Fibroblast of lung (primary cell): ENCODE measurements around the gene POTEB. TPM values are rescaled to one million over a fixed set of nuclear protein-coding genes. Genes with fewer than 3 reads are reported as not detected.
"Not testable (repeated sequence)": the region's sequence is repeated elsewhere in the genome, so short reads cannot be mapped to it uniquely, and the experiment has no call there.

ENCODE experiments used
- DNase-seq, 2 donors: peaks; one replicate each; pipeline versions ENCODE4 v3.0.0 to v3.0.0-alpha.2; 2010; ENCODE audit warnings: low read depth in 2 of 2
- H2AFZ ChIP-seq: 2 replicates; pipeline ENCODE4 v1.5.1; 2012; ENCODE audit warnings: low read length, control low read depth, inconsistent platforms
- H3K27ac ChIP-seq: 2 replicates; pipeline ENCODE4 v1.5.1; 2011; ENCODE audit warnings: low read length, control low read depth; ENCODE audit not compliant: insufficient read depth
- H3K27me3 ChIP-seq: 2 replicates; pipeline ENCODE4 v1.5.1; 2011; ENCODE audit warnings: mild to moderate bottlenecking, low read length; ENCODE audit not compliant: control insufficient read depth, insufficient read depth
- H3K36me3 ChIP-seq: 2 replicates; pipeline ENCODE4 v1.5.1; 2011; ENCODE audit warnings: low read length; ENCODE audit not compliant: control insufficient read depth, insufficient read depth
- H3K4me1 ChIP-seq: 2 replicates; pipeline ENCODE4 v1.5.1; 2011; ENCODE audit warnings: low read length; ENCODE audit not compliant: control insufficient read depth, insufficient read depth; ENCODE audit errors: extremely low read depth
- H3K4me2 ChIP-seq: 2 replicates; pipeline ENCODE4 v1.5.1; 2011; ENCODE audit warnings: low read length, control low read depth; ENCODE audit not compliant: insufficient read depth; ENCODE audit errors: extremely low read depth
- H3K4me3 ChIP-seq, 4 experiments: fragments of 200-600 bp in 1 of 4; sonication (generic) in 1 of 4; replicated peaks in 1 of 4; 2 replicates each; pipeline ENCODE4 v1.5.1; 2011 to 2016; ENCODE audit warnings: low read length in 4 of 4, low read depth in 3 of 4, mild to moderate bottlenecking in 3 of 4, control low read depth in 2 of 4, inconsistent platforms in 1 of 4, mixed read lengths in 1 of 4; ENCODE audit not compliant: insufficient read depth in 1 of 4; ENCODE audit errors: control extremely low read depth in 1 of 4
- H3K79me2 ChIP-seq: 2 replicates; pipeline ENCODE4 v1.5.1; 2012; ENCODE audit warnings: mild to moderate bottlenecking, low read length, inconsistent platforms; ENCODE audit not compliant: control insufficient read depth, insufficient read depth
- H3K9ac ChIP-seq: 2 replicates; pipeline ENCODE4 v1.5.1; 2011; ENCODE audit warnings: mild to moderate bottlenecking, low read length, control low read depth; ENCODE audit not compliant: insufficient read depth
- H3K9me3 ChIP-seq: 2 replicates; pipeline ENCODE4 v1.5.1; 2012; ENCODE audit warnings: low read depth, low read length; ENCODE audit not compliant: control insufficient read depth, insufficient read depth
- H4K20me1 ChIP-seq: 2 replicates; pipeline ENCODE4 v1.5.1; 2011; ENCODE audit warnings: low read length; ENCODE audit not compliant: control insufficient read depth, insufficient read depth; ENCODE audit errors: extremely low read depth
- polyA minus RNA-seq: library from RNA; depleted of rRNA, polyadenylated mRNA; stranded (reverse); fragments of >200 nt; gene quantifications from 2 replicates; pipeline ENCODE4 v1.2.3, GENCODE V29; 2011; ENCODE audit warnings: low replicate concordance
- polyA plus RNA-seq, 2 donors: library from polyadenylated mRNA; depleted of rRNA in 1 of 2; stranded (reverse) in 1 of 2; unstranded in 1 of 2; fragments of >200 nt; gene quantifications; 2 replicates each; pipeline ENCODE4 v1.2.1, GENCODE V29; 2011 to 2012; ENCODE audit warnings: missing spikeins in 1 of 2
- total RNA-seq: library from RNA; depleted of rRNA; stranded (reverse); fragments of >200 nt; gene quantifications from 2 replicates; pipeline ENCODE4 v1.2.1, GENCODE V29; 2014

Gene POTEB
- total RNA-seq: not detected in 2 replicates
- polyA plus RNA-seq: not detected in 2 replicates
- not detected in 2 replicates for polyA plus RNA-seq (2012)
- not detected in 2 replicates for polyA minus RNA-seq

DNA sequence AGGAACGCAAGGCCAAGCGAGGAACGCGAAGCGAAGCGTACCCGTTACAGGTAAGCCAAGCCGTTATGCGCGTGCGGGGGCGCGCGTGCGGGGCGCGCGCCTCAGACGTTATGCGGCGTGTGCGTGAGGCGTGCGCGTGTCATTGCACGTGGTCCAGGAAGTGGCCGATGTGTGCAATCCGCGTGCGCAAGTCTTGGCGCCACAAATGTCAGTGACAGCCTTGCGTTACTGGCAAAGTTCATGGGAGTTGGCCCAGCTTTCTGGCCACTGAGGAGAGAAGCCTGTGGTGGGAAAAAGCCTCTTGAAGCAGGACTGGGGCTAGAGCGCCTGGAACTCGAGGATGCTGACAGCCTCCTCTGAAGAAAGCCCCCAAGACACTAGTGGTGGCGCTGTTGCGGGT is at the start of gene POTEB:
TSS of gene POTEB (minus strand) at position 101 of the 400 bp plus-strand sequence. CDS start 489 bp downstream, outside the sequence.
- H3K4me3 ChIP-seq, H2AFZ ChIP-seq, H4K20me1 ChIP-seq, H3K4me1 ChIP-seq, DNase-seq, H3K36me3 ChIP-seq, H3K27ac ChIP-seq, H3K9ac ChIP-seq, H3K27me3 ChIP-seq, H3K4me2 ChIP-seq, H3K79me2 ChIP-seq, H3K9me3 ChIP-seq: not testable (repeated sequence)

- not testable (repeated sequence) for H2AFZ ChIP-seq, H3K9ac ChIP-seq, H3K79me2 ChIP-seq, H3K4me2 ChIP-seq, H3K4me3 ChIP-seq, H4K20me1 ChIP-seq, H3K9me3 ChIP-seq, H3K36me3 ChIP-seq, DNase-seq, H3K27me3 ChIP-seq, H3K27ac ChIP-seq, H3K4me1 ChIP-seq
These were observed 13.4 kb upstream of the POTEB start for GRCh38 chr15:21890955-21891354.

GRCh38 chr15:21889542-21889941 is 12.0 kb upstream of the POTEB start:
- DNase-seq, H3K27me3 ChIP-seq: not testable (repeated sequence)

DNA sequence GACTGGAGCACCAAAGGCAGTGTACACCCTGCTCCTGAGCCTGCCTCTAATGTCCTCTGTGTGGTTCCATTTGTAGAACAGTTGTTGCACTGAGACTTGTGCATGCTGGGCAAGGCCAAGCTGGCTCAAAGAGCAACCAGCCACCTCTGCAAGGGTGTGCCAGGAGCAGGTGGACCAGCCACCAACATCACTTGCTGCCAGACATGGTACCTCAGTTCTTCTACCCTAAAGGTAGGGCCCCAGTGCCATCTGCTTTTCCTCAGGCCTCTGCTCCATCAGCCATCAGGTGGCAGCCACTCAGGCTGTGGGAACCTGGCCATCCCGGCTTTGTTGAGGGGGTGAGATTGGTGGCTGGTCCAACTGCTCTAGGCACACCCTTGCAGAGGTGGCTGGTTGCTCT is 38.7 kb downstream of the POTEB start:
- not testable (repeated sequence) for H3K27ac ChIP-seq, H3K9ac ChIP-seq, H4K20me1 ChIP-seq, DNase-seq, H3K9me3 ChIP-seq, H2AFZ ChIP-seq, H3K36me3 ChIP-seq, H3K4me2 ChIP-seq, H3K4me3 ChIP-seq, H3K27me3 ChIP-seq, H3K79me2 ChIP-seq, H3K4me1 ChIP-seq

More at GRCh38 chr15:21889542-21889941, 12.0 kb upstream of the POTEB start:
- not testable (repeated sequence) for H3K4me3 ChIP-seq, H2AFZ ChIP-seq, H3K27ac ChIP-seq, H3K9me3 ChIP-seq, H3K4me1 ChIP-seq, H3K79me2 ChIP-seq, H3K36me3 ChIP-seq, H3K4me2 ChIP-seq, H3K9ac ChIP-seq, H4K20me1 ChIP-seq

Other genes starting within 250 kb of the POTEB start
- not detected in 2 replicates for gene OR4M2, start 202.8 kb upstream of the POTEB start, total RNA-seq
- gene OR4M2, start 202.8 kb upstream of the POTEB start, polyA plus RNA-seq: not detected in 2 replicates